ENCODE measurements around the gene CEBPG.

CEBPG gene

GRCh38 chr19:33396701-33397535 lies 23.4 kb downstream of the CEBPG start:
- DNase-seq, result peak; percentile 34

- DNase-seq, result no peak
These were observed 24.2 kb downstream of the CEBPG start for GRCh38 chr19:33397536-33398360.

GRCh38 chr19:33398361-33399060 lies 25.0 kb downstream of the CEBPG start:
- no peak for DNase-seq

GRCh38 chr19:33399081-33399744 lies 25.7 kb downstream of the CEBPG start:
- DNase-seq, result no peak

- DNase-seq, result no peak
These were observed 26.5 kb downstream of the CEBPG start for GRCh38 chr19:33399745-33400681.

GRCh38 chr19:33400856-33401682 lies 27.6 kb downstream of the CEBPG start:
- DNase-seq, result no peak

- no peak for DNase-seq
These were observed 28.3 kb downstream of the CEBPG start for GRCh38 chr19:33401683-33402420.

- no peak for DNase-seq
These were observed 29.1 kb downstream of the CEBPG start for GRCh38 chr19:33402421-33403220.

GRCh38 chr19:33403221-33403972 lies 29.9 kb downstream of the CEBPG start:
- no peak for DNase-seq

GRCh38 chr19:33403973-33404304 lies 30.4 kb downstream of the CEBPG start:
- DNase-seq, result no peak

GRCh38 chr19:33404506-33405253 lies 31.2 kb downstream of the CEBPG start:
- DNase-seq, result no peak

- no peak for DNase-seq
These were observed 31.7 kb downstream of the CEBPG start for GRCh38 chr19:33405254-33405552.

- no peak for DNase-seq
These were observed 32.3 kb downstream of the CEBPG start for GRCh38 chr19:33405553-33406461.

GRCh38 chr19:33406521-33407139 lies 33.1 kb downstream of the CEBPG start:
- DNase-seq, result peak; percentile 51

GRCh38 chr19:33407140-33407551 lies 33.6 kb downstream of the CEBPG start:
- no peak for DNase-seq

- DNase-seq, result no peak
These were observed 34.2 kb downstream of the CEBPG start for GRCh38 chr19:33407716-33408115.

Measured in fibroblast of skin of right biceps (primary cell).